NCI-H2196 treated with DMSO at 0.1 percent for 48 hours (cell line): ENCODE measurements around the gene ATP6V1B1.

ENCODE experiments used
- DNase-seq: peaks from one replicate; lab custom pipeline; 2025; ENCODE audit not compliant: unreplicated experiment; lab: John Stamatoyannopoulos, UW

Gene ATP6V1B1

DNA sequence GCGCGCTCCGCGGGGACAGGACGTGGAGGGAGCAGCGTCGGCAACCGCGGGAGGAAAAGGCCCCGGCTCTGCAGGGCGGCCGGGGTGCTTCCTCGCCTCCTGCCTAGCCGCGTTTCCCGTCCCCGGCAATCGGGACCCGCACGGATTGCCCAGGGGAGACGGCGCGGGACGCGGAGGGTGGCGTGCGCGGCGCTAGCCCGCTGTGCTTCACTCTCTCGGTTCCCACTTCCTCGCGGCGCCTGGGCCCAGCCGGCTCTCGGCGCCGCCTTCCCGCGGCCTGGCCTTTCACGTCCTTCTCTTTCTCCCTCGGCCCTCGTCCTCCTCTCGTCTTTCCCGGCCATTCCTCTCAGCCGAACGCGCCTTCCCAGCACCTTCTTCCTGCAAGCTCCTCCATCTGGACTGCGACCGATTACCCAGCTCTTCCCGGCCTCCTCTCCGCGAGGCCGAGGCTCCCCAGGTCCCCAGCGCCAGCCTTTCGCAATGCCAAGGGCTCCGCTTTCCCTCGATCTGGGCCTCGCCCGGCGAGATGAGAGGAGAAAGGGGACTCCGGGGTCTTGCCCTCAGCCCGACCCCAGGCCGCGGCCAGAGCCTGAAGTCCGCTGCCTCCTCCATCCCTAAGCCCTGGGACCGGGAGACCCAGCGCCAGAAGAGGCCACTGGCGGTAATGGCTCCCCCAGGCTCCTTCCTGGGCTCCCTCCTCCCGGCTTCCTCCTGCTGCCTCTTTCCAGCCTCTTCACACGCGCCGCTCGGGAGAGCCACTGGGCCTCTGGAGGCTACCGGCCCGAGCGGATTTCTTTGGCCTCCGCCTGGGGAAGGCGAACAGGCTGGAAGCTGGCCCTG lies 34.3 kb upstream of the ATP6V1B1 start:
- DNase-seq = no peak

DNA sequence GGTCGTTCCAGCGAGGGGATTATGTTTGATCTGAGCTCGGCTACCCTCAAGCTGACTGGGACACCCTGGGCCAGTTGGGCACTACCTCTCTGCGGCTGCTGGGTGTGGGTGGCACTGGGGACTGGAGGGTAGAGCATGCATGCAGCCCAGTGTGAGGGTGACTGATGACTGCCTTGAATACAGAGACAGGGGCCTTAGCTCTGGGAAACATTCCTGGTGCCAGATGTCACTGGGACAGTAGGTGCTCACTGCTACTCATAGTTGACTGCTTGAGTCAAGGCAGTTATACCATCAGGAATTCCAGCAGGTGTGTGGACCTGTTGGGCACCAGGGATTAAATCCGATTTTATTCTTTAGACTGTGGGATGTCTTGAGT lies 33.6 kb upstream of the ATP6V1B1 start:
- no peak for DNase-seq

DNA sequence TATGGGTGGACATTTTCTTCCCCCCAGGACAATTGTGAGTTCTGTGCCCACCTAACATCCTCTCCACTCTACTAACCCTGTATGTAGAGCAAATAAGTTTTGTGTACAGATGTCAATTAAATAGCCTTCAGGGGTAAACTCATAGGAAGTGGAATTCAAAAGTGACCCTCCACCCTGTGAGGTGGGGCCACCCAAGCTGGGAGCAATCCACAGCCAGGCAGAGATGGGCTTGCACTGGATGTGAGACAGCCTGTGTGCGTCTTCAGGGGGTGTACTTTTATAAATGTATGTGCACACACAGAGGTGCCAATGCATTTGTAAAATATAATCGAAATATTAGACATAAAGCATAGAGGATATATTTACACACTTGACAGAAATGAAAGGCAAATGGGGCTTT lies 33.1 kb upstream of the ATP6V1B1 start:
- no peak for DNase-seq

DNA sequence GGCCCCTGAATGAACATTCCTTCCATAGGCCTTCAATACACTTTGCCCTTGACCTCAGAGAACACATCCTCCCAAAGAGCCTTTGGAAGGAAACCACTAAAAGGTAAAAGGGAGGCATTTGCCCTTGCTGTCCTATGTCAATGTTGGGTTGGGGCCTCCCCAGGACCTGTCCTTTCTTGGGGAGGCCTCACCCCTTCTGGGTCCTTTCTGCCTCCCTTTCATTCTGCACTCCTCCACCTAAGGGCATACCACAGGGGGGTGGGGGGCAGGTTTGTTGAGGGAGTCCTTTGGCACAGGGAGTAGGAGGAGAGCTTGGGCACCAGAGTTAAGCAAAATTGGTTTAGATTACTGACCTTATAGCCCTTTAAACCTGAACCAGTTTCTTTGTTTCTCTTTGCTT lies 32.5 kb upstream of the ATP6V1B1 start:
- DNase-seq = no peak

DNA sequence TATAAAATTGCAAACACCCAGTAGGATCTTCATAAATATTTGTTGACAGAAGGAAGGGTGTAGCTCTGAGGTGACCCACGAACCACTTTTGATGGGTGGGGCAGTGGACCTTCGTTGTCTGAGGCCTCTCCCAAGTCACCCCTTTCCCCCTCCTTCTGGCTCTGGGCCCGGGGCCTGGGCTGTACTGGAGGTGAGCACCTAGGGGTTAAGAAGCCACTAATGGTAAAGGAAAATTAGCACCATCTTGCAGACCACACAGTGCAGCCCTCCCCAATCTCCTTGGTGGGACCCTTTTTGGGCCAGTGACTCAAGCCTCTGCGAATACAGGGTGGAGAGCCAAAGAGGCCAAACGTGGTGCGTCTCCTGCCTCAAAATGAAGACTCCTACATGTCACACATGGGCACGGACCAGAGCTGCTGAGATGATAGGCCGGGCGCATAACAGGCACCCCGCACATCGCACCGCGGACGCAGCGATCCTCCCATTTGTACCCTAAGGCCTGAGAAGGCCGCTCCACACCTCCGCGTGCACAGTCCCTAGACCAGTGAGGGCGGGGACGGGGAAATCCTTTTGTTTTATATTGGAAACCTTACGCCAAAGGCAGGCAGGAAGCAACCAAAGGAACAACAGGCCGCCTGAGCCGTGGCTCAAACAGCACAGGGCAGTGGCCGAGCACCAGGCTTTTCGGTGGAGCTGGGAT lies 31.9 kb upstream of the ATP6V1B1 start:
- DNase-seq = no peak

DNA sequence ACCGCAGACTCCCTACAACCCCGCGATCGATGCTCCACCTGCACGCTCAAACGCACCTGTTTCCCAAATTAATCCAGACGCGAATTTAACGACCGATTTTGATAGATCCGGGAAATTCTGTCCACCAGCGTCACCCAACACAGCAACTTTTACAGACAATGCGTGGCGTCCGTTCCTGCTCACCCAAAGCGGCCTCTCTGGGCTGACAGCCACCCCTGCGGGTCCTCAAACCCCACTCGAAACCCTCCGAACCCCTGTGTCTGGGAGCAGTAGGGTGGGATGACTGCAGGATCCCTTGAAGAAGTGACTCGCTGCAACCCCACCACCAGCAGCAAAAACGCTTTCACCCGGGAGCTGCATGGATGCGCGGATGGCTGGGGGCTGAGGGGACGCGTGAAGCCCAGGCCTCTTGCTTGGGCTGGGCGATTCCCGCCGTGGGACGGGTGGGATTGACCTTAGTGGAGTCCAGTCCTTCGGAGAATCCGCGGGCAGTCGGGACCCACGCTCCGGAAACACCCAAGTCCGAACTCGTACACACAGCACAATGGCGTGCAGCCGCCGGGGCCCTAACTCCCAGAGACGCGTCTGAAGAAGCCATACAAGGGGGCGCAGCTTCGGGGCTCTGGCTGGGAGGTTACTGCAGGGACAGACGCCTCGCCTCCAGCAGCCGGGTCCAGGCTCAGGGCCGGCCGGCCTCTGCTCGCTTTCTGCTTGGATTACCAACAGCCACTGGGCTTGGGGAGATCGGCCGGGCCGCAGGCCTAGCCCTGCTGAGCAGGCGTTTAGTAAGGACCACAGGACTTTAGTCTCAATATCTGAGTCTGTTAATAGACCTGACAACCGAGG lies 31.1 kb upstream of the ATP6V1B1 start:
- no peak for DNase-seq

DNA sequence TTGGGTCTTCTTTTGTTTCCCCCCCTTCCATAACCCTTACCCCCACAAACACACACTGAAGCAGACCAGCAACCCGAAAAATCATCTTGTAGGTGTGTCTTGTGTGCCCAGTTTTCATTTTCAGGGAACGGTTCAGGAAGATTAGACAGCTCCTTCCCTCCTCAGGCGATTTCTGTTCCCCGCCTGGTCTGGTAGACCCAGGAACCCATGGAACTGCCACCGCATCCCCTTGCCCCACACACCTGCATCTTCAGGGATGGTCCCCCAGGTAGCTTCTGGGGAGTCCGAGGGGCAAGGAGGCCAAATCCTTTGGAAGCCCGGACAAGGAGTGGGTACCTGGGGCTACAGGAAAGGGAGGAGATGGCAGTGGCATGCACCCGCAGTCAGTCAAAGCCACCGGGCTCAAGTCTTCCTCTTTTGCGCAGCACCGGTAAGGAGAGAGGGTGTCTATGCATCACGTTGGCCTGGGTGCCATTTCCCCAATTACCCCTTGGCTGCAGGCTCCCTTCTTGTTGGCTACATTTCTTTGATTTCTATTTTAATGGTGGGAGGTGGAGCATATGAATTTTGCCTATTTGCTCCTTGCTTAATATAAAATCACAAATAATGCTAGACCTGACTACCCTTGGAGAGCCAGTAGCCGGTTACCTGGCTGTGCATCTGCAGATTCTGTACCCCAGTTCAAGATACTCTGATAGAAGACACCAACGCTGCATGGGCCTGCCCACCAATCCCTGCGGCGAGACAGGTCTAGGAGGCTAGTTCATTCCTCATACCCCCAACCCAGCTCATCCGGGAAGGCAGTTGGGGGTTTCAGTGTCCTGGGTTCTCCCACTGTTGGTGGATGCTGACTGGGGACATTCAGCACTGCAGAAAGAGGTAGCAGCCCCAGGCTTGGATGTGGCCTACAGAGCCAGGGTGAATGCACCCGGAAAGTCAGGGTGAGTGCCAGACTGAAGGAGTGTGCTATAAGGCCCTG lies 30.0 kb upstream of the ATP6V1B1 start:
- no peak for DNase-seq

DNA sequence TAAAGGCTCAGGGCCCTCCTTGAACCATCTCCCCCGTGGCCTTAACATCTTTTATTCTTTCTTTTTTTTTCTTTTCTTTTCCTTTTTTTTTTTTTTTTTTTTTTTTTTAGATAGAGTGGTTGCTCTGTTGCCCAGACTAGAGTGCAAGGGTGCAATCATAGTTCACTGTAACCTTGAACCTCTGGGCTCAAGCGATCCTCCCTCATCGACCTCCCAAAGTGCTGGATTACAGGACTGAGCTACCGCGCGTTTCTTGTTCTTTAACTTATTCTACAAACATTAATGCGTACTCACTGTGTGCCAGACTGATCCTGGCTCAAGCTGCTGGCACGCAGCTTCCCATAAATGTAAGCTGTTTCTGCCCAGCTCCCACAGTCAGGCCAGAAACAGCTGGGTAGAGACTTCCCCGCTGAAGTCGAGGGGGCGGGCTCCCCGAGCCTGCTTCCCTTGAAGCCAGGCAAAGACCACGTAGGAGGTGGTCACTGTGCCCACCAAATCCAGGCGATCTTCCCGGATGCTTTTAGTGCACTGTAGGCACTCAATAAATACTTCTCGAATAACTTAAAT lies 29.2 kb upstream of the ATP6V1B1 start:
- no peak for DNase-seq

DNA sequence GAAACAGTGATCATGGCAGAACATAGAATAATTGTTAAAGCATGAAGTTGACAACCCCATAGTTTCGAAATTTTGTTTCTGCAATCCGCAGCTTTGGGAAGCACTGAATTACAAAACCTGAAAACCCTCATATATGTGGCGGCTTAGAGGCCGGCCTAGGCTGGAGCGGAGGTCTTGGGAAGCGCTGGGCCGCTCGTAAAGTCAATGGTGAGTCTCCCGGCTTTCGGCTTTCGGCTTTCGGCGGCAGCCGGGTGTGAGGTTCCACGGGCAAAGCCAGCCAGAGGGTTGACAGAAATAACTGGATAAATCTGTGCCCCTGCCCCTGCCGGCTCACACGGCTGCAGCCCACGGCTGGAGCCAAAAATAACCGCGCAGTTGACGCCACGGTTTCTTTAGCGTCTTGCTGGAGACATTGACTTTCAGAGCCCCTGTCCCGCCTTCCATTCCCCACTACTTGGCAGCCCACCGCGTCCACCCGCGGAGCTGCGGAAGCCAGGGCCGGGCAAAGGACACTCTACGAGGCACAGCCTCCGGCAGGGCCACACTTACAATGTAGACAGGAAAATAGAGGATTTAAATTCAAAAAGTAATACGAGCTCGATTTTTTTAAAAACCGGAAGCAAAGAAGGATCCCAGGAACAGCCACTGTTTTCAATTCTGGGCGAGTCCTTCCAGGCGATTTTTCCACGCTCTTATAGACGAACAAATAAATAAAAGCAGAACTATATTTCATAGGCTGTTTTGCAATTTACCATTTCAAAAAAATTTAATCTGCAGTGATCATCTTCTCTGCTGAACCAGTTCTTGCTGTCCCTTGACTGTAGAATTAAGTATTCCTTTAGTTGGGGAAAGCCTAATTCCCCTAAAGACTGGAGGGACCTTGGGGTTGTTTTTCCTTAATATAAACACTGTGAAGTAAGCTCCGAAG lies 28.3 kb upstream of the ATP6V1B1 start:
- no peak for DNase-seq

DNA sequence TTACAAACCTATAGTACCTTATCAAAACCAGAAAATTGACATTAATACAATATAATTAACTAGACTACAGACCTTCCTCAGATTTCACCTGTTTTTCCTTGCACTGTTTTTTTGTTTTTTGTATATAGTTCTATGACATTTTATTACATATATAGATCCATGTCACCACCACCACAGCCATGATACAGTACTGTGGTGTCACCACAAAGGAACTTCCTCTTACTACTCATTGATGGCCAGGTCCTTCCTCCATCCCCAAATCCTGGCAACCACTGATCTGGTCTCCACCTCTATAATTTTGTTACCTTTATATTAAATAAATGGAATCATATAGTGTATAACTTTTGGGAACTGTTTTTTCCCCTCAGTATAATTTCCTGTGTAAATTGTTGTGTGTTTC lies 19.4 kb upstream of the ATP6V1B1 start:
- DNase-seq = no peak

DNA sequence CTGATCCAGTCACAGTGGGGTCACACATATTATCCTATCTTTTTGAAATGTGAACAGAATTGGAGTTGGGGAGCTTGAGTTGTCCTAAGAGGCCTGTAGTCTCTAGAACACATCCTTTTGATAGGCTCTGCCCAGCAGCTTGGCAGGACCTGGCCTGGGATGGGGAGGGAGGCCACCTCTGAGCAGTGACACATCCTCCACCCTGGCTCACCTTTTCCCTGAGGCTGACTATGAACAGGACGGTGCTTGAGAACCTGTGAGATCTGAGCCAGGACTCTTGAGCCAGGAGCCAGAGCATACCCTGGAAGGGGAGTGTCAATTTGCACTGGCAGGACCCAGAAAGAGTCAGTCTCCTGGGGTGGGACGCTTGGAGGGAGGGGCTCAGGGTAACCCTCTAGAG lies 17.7 kb upstream of the ATP6V1B1 start:
- no peak for DNase-seq

DNA sequence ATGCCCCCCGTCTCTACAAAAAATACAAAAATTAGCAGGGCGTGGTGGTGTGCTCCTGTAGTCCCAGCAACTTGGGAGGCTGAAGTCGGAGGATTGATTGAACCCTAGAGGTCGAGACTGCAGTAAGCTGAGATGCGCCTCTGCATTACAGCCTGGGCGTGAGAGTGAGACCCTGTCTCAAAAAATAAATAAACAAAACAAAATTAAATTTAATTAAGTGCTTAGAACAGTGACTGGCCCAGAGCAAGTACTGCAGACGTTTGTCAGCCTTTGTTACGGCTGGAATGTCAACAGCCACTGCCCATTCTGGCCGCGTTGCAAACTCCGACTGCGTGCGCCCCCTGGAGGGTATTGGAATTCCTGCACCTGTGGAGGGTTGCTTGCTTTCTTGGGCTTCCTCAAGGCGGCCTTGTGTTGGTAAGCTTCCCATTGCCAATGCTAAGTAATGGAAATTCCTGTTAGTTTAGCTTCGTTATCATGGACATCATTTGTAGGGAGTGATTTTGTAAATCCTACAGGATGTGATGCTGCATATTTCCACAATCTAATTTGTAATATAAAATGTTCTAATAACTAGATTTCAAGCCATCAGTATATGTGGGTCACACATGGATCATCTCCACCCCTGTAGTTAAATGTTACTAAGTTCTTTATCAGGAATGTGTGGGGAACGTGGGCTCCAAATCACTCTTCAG lies 15.9 kb upstream of the ATP6V1B1 start:
- no peak for DNase-seq

DNA sequence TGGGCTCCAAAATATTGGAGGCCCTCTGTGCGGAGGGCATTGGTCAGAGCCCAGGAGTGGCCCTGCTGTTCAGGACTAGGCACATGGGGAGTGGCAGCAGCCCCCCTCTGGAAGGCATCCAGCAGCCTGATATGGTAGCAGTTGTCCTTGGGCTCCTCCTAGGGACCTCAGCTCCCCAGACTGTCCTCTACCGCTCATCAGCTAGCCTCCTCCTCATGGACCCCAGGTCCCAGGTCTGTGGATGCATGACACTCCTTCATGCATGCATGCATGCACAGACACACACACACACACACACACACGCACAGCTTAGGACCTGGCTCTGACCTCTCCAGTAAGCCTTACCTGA lies 15.4 kb upstream of the ATP6V1B1 start:
- DNase-seq = no peak

DNA sequence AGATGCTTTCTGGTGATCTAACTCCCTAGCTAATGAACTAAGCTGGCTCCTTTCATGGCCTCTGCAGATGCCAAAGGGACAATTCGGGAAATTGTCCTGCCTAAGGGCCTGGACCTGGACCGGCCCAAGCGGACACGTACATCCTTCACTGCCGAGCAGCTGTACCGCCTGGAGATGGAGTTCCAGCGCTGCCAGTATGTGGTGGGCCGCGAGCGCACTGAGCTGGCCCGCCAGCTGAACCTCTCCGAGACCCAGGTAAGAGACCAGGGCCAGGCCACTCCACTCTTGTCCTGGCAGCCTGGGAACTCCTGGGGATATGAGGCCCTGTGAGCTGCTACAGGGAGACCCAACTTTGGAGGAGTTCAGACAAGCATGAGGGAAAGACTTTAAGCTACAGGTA lies 14.7 kb upstream of the ATP6V1B1 start:
- no peak for DNase-seq

DNA sequence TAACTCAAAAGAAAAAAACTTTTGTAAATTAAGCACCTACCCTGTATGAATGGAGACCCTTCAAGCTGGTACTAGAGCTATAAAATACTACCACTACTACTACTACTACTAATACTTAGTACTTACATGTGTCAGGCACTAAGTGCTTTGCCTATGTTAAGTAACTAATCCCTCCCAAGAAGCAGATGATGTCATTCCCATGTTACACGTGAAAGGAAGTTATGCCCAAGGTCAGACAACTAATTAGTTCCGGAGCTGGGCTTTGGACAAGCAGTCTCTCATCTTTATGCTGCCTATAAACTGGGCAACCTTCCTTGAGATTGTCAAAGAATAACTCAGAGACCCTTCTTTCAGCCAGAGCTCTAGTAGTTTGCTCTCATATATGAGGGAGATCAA lies 13.9 kb upstream of the ATP6V1B1 start:
- DNase-seq = no peak

DNA sequence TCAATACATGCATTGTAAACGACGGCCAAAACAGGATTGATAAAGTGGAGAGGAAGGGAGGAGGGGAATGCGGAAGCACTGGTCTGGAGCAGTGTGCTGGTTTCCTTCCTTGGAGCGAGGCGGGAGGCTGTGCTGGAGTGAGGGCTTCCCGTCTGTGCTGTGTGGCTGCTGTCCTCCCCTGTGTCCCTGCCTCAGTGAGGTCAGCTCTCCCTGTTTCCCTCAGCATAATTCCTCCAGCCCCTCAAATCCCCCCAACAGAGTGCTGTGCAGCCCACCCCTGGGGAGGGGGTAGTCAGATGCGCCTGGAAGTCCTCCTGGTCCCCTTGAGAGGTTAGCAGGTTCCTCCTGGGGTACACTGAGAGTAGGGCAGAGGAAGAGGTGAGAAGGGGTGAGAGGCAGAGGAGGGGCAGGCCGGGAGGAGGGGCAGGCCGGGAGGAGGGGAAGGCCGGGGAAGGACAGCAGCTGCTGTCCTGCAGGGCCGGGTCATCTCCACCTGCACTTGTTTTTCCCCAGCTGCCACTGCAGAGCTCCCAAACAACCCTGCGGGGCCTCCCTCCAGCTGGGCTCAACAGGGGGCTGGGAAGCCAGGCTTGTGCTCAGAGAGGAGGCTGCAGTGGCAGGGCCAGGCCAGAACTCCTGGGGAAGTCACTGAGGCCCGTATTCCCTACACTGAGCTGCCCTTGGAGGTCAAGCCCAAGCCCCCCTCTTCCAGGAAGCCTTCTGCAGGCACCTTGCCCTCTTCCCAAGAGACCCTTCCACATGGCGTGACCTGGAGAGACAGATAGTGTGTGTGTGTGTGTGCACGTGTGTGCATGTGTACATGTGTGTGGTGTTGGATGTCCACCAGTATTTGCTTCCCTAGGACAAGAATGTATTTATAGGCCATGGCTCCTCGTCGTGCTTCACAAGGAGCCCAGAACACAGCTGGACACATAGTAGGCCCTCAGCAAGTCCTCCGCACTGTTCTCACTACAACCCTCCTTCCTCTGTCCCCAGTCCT lies 13.2 kb upstream of the ATP6V1B1 start:
- no peak for DNase-seq

DNA sequence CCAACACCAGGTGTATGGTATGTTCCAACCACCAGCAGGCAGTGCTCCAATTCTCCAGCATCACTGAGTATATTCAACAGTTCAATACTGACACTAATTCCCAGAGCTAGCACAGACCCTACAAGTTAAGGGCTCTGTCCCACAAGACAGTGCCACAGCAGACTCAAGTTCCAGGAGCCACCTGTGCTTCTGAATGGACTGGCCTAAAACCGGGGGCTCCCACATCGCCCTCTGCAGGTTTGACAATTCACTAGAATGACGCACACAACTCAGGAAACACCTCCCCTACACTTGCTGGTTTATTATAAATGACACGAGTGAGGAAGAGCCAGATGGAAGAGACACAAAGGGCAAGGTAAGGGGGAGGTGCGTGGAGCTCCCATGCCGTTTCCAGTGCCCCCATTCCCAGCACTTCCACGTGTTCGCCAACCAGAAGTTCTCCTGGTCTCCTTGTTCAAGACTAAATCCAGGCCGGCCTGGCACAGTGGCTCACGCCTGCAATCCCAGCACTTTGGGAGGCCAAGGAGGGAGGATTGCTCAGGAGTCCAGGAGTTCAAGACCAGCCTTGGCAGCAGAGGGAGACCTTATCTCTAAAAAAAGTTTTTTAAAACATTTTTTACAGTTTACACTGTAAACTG lies 12.2 kb upstream of the ATP6V1B1 start:
- DNase-seq = no peak
